GM18870 (cell line): ENCODE measurements around the gene TCEA2.

Source experiments
- ATAC-seq: cut with Tn5 transposase; IDR thresholded peaks from one replicate; pipeline ENCODE4 v1.9.1; 2021; ENCODE audit warnings: moderate library complexity; ENCODE audit not compliant: unreplicated experiment

TCEA2 gene

DNA sequence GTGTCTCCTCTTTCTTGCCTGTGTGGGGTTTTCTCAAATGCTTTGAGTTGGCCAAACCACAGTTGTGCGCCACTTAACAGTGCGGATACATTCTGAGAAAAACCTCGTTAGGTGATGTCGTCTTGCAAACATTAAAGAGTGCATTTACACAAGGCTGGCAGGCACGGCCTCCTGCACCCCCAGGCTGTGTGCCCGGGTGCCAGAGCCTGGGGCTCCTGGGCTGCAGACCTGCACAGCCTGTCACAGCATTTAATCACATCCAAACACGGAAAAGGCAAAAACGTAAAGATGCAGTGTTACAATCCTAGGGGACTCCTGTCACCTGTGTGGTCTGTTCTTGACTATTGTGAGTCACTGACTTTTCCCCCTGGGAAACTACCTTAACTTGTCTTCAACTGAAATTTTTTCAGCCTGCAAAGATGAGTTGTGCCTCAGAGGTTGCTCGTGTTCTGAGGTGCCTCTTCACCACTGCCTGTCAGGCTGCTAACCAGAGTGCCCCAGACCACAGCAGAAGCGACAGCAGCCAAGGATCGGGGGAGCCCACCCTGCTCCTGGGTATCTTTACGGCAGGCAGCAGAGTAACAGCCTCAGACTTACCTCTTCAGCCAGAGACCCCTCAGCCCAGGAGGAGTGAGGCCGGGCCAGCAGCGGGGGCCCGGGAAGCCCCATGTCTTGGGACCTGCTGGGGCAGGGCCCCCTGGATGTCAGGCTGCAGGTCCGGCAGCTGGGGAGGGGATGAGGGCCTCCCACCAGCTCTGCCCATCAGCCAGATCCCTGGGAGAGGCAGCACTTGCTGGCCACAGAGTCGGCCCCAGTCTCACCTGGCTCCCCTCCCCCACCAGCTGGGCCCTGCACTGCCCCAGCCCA is 27.7 kb upstream of the TCEA2 start:
- ATAC-seq = no peak

- ATAC-seq = no peak
These were observed 27.1 kb upstream of the TCEA2 start, which contains the start of gene C20orf204 for GRCh38 chr20:64035933-64036345. TSS of gene C20orf204 (plus strand) at chr20:64036182. CDS start at chr20:64036324, 142 bp downstream.

DNA sequence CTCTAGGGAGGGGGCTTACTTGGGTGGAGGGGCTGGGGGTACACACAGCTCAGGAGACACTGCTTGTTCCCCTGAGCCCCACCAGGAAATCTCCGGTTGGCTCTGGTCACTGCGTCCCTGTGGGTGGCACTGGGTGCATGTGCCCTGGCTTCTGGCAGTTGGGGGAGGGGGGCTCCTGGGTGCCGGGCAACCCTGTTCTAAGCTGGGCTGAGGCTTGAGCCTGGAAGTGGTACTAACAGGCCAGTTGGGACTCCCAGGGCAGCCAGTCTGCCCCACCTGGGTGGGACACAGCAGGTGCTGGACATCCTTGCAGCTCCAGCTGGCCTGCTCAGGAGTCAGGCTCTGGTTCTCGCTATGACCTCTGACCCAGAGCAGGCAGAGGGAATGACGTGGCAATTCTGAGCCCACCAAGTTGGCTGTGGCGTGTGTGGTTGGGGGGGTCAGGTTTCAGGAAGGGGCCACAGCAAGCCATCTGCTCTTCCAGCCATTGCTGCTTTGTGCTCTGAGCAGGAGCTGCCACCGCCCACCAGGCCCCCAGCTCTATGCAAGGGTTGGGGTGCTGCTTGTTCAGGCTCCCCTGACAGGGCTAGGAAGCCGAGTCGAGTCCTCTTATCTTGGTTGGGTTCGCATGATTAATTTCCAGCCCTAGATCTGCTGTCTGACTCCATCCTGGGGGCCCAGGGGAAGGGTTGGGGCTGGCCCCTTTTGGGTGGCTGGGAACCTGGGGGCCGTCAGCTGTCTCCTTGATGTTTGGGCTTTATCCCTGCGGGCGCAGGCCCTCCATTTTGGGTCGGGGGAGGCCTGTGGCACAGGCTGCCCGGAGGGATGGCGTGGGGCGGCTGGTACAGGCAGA is 26.4 kb upstream of the TCEA2 start:
- ATAC-seq = no peak

DNA sequence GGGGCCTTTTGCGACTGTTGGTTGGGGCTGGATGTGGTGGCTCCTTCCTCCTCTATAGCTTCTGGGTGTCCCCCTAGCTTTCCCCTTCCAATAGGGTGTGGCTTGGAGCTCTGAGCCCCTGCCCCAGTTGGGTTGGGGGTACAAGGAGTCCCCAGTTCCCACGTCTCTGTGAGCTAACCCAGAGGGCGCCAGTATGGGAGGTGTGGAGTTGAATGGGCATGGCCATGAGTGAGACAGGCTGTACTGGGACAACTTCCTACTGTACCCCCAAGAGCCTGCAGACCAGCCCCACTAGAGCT is 25.9 kb upstream of the TCEA2 start:
- ATAC-seq = no peak

- no peak for ATAC-seq
These were observed 25.3 kb upstream of the TCEA2 start for GRCh38 chr20:64037498-64038213.

DNA sequence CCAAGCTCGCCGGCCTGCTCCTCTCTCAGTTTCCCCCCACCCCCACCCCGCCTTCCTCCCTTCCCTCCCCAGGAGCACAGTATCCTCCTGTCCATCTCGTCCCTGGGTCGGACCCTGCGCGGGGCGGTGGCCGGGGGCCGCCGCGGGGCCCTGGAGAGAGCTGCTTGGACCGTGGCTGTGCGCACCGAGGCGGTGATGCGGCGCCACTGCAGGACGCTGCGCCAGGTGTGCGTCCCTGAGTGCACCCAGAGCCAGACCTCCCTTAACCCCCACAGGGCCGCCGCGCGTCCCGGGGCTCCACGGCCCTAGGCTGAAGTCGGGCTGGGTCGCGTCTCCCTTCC is 24.8 kb upstream of the TCEA2 start:
- ATAC-seq = no peak

DNA sequence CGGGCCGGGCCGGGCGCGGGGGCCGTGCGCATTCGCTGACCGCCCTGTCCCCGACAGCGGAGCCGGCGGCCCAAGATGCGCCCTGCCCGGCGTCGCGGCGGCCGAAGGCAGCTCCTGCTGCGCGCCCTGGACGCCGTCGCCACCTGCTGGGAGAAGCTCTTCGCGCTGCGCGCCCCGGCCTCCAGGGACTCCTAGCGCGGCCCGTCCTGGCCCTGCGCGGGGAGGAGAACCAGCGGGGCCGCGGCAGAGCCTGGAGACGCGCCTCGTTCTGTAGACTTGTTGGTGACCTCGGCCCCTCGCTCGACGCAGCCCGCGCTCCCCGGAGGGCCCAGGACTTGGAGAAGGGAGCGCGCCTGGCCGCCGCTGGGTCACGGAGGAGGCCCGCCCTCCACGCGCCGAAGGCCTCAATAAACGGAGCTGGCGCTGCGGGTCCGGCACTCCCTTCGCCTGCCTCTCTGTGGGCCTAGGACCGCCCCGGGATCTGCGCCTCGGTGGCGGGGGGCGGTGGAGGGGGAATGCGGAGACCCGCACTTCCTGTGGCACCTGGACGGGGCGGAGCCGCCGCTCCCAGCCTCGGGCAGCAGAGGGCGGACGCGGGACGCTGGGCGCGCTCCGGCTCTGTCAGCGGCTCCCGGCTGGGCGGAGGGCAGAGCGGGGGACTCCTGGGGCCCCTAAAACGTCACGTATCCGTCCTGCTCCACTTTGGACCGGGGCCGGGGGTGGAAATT is 24.3 kb upstream of the TCEA2 start:
- no peak for ATAC-seq

DNA sequence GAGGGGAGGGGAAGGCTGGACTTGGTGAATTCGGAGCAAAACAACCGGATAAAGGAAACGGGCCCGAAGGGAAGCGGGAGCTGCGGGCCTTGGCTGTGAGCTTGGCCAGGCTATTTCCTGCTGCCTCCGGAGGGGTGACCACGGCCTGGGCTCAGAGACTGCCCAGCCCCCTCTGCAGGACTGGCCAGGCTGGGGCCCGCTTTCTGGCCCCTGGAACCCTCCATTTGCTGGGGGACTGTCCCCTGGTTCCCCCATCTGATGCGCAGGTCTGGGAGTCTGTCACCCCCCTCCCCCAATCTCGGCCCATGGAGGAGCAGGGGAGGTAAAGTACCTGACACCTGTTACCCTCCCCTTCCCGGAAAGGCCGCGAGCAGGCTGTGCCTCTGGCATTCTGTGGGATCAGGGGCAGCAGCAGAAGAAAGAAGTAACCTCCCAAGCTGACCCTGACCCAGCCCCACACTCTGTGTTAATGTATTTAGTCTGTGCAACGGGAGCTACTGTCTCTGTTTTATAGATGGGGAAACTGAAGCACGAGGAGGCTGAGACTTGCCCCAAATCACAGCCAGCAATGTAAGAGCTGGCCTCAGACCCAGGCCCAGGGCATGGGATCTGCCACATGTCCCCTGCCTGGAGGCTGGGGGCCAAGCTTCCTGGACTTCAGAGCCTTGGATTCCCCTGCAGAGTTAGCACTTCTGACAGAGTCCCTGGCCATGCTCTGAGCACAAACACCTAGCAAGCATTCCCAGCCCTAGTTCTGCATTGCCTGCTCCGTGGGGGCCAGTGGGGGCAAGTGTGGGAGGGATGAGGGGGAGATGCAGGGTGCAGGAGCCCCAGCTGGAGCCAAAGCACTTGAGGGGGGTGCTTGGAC is 23.5 kb upstream of the TCEA2 start:
- ATAC-seq = no peak

- no peak for ATAC-seq
These were observed 22.6 kb upstream of the TCEA2 start for GRCh38 chr20:64040231-64041039.

DNA sequence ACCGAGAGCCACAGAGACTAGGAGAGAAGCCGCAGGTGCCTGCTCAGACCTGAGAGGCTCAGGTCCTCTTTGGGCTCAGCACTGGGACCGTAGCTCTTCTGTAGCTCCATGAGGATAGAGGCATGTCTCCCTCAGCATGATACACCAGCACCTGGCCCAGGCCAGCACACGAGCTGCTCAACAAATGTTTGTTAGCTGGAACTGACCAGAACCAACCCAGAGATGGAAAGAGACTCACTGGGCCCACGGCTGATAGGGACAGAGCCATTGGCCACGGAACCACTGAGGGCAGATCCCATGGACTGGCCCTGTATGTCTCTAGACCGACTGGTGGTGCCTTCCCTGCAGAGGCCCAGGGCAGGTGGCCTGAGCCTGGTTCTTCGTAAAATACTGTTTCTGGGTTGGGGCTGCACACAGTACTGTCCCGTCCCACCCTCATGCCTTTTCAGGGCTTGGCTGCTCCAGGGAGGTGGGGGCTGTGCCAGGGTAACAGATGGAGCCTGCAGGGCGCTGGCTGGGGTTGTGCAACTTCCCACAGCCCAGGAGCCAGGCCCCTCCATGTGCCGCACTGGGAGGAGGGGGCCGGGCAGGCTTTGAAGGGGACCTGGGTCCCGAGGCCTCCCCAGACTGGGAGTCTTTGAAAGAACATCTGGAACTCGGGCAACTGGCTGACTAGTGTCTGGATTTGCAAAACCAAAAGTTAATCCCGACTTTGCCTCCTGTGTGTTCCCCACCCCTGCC is 21.8 kb upstream of the TCEA2 start:
- ATAC-seq = no peak

DNA sequence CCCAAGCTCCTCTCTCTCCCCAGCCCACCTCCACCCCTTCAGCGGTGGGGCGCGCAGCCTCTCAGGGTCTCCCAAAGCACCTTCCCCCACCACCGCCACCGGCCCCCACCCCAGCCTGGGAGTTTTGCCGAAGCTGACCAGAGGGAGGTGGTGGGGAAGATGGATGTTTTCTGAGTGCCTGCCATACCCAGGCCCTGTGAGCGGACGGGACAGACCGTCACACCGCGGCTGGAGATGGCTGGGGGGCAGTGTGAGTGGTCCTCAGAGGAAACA is 21.3 kb upstream of the TCEA2 start:
- no peak for ATAC-seq

DNA sequence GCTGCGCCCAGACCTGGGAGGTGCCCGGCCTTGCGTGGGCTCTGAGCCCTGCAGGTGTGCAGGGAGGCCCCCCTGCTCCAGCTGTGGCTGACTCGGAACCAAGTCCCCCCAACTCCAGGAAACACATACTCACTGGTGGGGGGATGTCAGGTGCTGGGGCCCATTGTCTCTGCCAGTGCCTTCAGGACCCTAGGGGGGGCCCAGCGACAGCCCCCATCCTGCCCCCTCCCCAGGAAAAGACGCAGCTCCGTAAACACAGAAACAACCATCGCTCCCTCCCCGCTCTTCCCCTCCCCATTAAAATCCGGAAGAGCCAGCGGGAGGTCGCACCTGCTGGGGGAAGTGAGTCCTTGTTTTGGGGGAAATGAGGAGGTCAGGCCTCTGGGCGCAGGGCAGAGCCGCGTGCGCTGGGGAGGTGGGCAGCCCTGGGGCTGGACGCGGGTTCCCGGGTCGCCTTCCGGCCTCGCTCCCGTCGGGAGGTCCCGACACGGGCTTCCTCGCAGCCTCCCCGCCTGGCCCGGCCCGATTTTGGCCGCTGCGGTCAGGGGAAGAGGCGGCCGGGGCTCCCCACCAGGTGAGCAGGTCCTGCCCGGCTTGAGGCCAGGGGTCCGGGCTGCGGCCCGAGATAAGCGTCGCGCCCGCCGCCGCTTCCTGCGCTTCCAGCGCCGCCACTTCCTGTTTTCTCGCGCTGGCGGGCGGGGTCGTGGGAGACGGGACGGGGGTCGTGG is 20.8 kb upstream of the TCEA2 start:
- ATAC-seq = no peak

GRCh38 chr20:64043768-64044167 is 19.2 kb upstream of the TCEA2 start:
- ATAC-seq = no peak

GRCh38 chr20:64044484-64045247 is 18.3 kb upstream of the TCEA2 start:
- no peak for ATAC-seq

DNA sequence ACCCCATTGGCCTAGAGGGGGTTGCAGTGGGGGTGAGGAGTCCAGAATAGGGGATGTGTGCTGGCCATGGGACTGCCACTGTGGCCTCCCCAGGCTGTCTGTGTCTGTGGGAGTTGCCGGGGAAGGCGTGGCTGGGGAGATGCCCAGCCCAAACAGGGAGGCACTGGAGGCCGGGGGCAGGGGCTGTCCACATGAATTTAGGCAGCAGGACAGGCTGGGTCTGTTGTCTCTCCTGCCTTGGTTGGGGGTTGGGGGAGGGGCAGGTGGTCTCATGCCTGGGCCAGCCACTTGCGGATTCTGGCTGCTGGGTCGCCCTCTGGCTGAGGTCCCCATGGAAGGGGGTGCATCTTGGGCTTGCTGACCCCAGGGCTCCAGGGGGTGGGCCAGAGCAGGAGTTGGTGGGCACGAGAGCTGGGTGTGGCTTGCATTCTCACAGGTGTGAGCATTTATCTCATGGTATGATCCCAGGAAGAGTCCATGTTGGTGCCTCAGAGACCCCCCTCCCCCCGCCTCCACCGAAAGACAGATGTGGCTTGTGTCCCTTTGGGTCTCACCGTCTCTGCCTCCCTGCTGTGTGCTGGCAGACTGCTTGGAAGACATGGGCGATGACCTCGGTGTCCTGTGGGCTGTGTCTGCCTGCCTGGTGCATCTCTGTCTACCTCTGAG is 17.5 kb upstream of the TCEA2 start:
- no peak for ATAC-seq

GRCh38 chr20:64047046-64047389 is 16.0 kb upstream of the TCEA2 start:
- no peak for ATAC-seq

DNA sequence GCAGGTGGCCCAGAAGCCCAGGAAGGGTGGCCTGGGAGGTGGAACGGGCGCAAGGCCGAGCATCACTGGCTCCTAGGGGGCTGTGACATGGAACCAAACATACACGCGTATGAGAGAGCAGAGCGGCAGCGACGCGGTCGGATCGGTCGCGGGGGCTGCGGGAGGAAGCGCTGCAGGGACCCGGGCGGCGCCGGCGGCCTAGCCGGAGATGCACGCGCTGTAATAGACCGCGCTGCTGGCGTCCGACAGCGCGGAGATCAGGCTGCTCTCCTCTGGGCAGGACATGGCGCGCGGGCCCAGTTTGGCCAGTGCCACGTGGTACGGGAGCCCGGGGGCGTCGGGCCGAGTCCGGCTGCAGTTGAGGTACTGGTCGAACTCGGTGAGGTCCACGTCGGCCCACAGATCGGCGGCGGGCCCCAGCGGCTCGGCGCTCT is 15.0 kb upstream of the TCEA2 start:
- ATAC-seq = no peak
